ENCODE measurements around the gene CLTB. TPM values are rescaled to one million over a fixed set of nuclear protein-coding genes. Genes with fewer than 3 reads are reported as not detected.
A peak's percentile ranks its signal among the peaks of the same experiment; 100 is the strongest.

Gene CLTB
- total RNA-seq, 1 donor from 2014 or later: 75.8 TPM

- DNase-seq (peak; percentile 57), ATAC-seq (no peak)
- peaks cover 52% of the 10 kb centered on the region for H3K36me3 ChIP-seq
- TF ChIP-seq CTCF (IDR thresholded peaks at IDR 0.05): no peak
- H3K27ac ChIP-seq: peak overlapping the region; percentile 95
- no peaks in the 10 kb centered on the region for H3K27me3 ChIP-seq (ENCODE audit: low read depth)
- H3K9me3 ChIP-seq: no peaks in the 10 kb centered on the region
- H3K4me3 ChIP-seq: peak overlapping the region; percentile 90
- intact Hi-C loops (cut with DNase I): no loop called here
- peaks cover 23% of the 10 kb centered on the region for H3K4me1 ChIP-seq
Observed at GRCh38 chr5:176388003-176388443, 28.3 kb downstream of the CLTB start.

- Histone ChIP-seq H3K9me3 (no peaks in the 10 kb centered on the region), H3K4me1 (peaks cover 23% of the 10 kb centered on the region), H3K27ac (no peak overlapping the region), H3K4me3 (peak overlapping the region; percentile 90), H3K27me3 (ENCODE audit: low read depth) (no peaks in the 10 kb centered on the region), H3K36me3 (peaks cover 53% of the 10 kb centered on the region)
- DNase-seq (no peak), ATAC-seq (no peak)
- no peak for TF ChIP-seq CTCF (IDR thresholded peaks at IDR 0.05)
- intact Hi-C loops (cut with DNase I): no loop called here
Observed at GRCh38 chr5:176387384-176387925, 28.9 kb downstream of the CLTB start.

GRCh38 chr5:176386491-176386890, 29.8 kb downstream of the CLTB start:
- Histone ChIP-seq H3K27me3 (ENCODE audit: low read depth) (no peaks in the 10 kb centered on the region), H3K27ac (no peak overlapping the region), H3K36me3 (peaks cover 53% of the 10 kb centered on the region), H3K4me3 (no peak overlapping the region), H3K4me1 (peaks cover 23% of the 10 kb centered on the region), H3K9me3 (no peaks in the 10 kb centered on the region)
- ATAC-seq: no peak
- TF ChIP-seq CTCF (IDR thresholded peaks at IDR 0.05): no peak
- intact Hi-C loops (cut with DNase I): no loop called here
- DNase-seq: no peak

GRCh38 chr5:176384991-176385390, 31.3 kb downstream of the CLTB start:
- ATAC-seq (no peak), DNase-seq (no peak)
- no peak for TF ChIP-seq CTCF (IDR thresholded peaks at IDR 0.05)
- intact Hi-C loops (cut with DNase I): no loop called here
- H3K36me3 ChIP-seq: peaks cover 44% of the 10 kb centered on the region
- no peak overlapping the region for H3K4me3 ChIP-seq
- no peaks in the 10 kb centered on the region for H3K9me3 ChIP-seq
- no peaks in the 10 kb centered on the region for H3K27me3 ChIP-seq (ENCODE audit: low read depth)
- peaks cover 17% of the 10 kb centered on the region for H3K4me1 ChIP-seq
- no peak overlapping the region for H3K27ac ChIP-seq

GRCh38 chr5:176384366-176384930, 31.9 kb downstream of the CLTB start:
- Histone ChIP-seq H3K36me3 (peaks cover 44% of the 10 kb centered on the region), H3K27me3 (ENCODE audit: low read depth) (no peaks in the 10 kb centered on the region), H3K4me3 (no peak overlapping the region), H3K4me1 (peaks cover 11% of the 10 kb centered on the region), H3K9me3 (no peaks in the 10 kb centered on the region), H3K27ac (no peak overlapping the region)
- intact Hi-C loops (cut with DNase I): no loop called here
- TF ChIP-seq CTCF (IDR thresholded peaks at IDR 0.05): no peak
- ATAC-seq: no peak
- DNase-seq: no peak
